ENCODE measurements around the gene ZNHIT6. TPM values are rescaled to one million over a fixed set of nuclear protein-coding genes. Genes with fewer than 3 reads are reported as not detected.

ZNHIT6 gene
- total RNA-seq, 8 experiments from 2014 or later: 17.4 to 31.0 (median 24.0) TPM

DNA sequence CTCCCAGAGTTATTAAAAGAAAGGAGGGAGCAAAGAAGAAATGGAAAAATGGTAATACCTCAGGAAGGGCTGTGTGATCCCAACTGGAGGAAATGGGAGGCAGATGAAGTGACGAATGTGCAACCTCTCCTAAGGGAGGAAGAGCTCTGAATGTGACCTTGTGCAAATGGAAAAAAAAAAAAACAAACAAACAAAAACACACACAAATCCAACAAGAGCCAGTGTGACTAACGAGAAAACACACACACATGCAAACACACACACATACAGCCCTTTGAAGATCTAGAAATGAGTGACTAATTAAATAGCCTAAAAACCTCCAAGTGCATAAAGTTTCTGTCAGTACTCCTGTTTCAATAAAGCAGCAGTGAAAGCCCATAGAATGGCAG lies 78.7 kb downstream of the ZNHIT6 start:
- WGBS, 10 experiments: 0 to 88% (median 58%) methylated on average over 1 to 2 of the region's 2 CpGs; no CpG with 5 or more reads in 1 of the 10 experiments
- H3K4me3 ChIP-seq: no peak overlapping the region
- no peak overlapping the region for H3K27ac ChIP-seq
- no peaks in the 10 kb centered on the region for H3K4me1 ChIP-seq (replicated peaks in 1 of 2)
- ATAC-seq (replicated peaks in 6 of 8): no peak
- in situ Hi-C loops (cut with MboI; ENCODE audit: low pct_unique_long_range_greater_than_20kb in 2 of 9, low sequenced_read_pairs in 9 of 9, unreplicated experiment in 9 of 9): no loop called here

DNA sequence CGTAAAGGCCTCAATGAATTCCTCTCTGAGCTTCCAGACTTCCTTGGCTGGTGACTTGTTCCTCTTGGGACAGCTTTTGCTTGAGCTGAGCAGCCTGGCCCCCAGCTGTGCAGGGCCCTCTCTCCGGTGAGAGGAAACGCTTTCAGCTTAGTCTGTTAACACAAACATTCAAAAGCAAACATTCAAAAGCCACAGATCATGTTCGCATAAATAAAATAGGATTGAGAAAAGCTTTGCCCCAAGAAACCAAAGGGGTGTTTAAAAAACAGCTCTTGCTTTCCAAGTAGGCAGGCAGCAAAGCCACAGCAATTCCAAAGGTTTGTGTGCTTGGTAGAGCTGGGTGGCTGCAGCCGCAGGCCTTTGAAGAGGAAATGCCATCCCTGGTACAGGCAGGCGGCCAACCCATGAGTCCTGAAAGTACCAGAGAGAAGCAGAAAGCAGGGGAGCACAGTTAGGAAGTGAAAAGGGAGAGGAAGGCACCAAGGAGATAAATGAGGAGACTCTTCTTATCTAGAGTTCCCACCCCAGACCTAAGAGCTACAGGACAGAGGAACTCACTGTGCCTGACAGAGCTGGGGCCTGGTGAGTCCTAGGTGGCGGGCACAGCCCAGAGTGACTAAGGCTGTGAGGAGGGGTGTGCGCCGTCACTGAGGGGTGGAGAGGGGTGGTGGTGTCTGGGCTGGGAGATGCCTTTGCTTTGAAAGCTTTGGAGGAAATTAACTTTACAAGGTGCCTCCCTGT lies 79.3 kb downstream of the ZNHIT6 start:
- 12 to 82% (median 68%) methylated on average over 2 to 9 of the region's 9 CpGs; no CpG with 5 or more reads in 1 of the 10 experiments for WGBS, 10 experiments
- Histone ChIP-seq H3K4me1 (replicated peaks in 1 of 2) (no peaks in the 10 kb centered on the region), H3K4me3 (no peak overlapping the region), H3K27ac (no peak overlapping the region)
- in situ Hi-C loops (cut with MboI; ENCODE audit: low pct_unique_long_range_greater_than_20kb in 2 of 9, low sequenced_read_pairs in 9 of 9, unreplicated experiment in 9 of 9): no loop called here
- peak in 6 of 8 experiments; percentile 35 to 98 (median 80) for ATAC-seq (replicated peaks in 6 of 8)

DNA sequence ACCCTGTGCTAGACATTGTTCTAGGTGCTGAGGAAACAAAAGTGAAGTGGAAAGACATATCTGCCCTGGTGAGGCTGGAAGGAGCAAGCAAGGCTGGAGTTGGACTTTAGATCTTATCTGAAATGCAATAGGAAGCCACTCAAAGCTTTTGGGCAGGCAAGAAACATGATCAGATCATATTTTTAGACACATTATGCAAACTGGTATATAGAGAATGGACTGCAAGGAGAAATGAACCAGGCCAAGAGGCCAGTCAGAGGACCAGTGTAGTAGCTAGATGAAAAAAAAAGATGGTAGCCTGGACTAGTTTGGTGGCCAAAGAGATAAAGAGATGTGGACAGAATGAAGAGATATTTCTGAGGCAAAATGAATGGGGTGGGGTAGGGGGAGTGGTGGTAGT lies 81.4 kb downstream of the ZNHIT6 start:
- H3K4me3 ChIP-seq: no peak overlapping the region

DNA sequence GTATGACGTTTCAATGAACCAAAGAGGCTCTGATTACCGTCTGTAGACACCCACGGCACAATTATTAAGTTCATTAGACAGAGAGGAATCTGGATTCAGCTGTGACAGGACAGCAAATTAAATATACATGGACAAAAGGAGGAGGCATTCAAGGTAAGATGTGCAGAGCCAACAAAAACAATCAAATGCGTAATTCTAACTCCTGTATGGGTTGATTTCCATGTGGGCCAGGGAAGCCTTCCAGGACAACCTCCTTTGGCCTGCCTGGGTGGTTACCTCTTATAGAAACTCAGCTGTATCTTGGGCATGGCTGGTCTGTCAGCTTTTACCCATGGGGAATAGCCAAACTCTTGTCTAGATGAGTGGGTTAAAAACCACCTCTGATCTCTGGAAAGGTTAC lies 83.9 kb downstream of the ZNHIT6 start:
- Histone ChIP-seq H3K27ac (no peak overlapping the region), H3K4me3 (no peak overlapping the region), H3K4me1 (replicated peaks in 1 of 2) (no peaks in the 10 kb centered on the region)
- 68 to 100% (median 87%) methylated on average over 1 to 4 of the region's 4 CpGs; no CpG with 5 or more reads in 1 of the 10 experiments for WGBS, 10 experiments
- ATAC-seq (replicated peaks in 6 of 8): no peak
- in situ Hi-C loops (cut with MboI; ENCODE audit: low pct_unique_long_range_greater_than_20kb in 2 of 9, low sequenced_read_pairs in 9 of 9, unreplicated experiment in 9 of 9): no loop called here

More for the DNA sequence above, 81.4 kb downstream of the ZNHIT6 start:
- ATAC-seq (replicated peaks in 6 of 8): no peak
- H3K4me1 ChIP-seq (replicated peaks in 1 of 2): no peaks in the 10 kb centered on the region
- in situ Hi-C loops (cut with MboI; ENCODE audit: low pct_unique_long_range_greater_than_20kb in 2 of 9, low sequenced_read_pairs in 9 of 9, unreplicated experiment in 9 of 9): no loop called here
- no peak overlapping the region for H3K27ac ChIP-seq

DNA sequence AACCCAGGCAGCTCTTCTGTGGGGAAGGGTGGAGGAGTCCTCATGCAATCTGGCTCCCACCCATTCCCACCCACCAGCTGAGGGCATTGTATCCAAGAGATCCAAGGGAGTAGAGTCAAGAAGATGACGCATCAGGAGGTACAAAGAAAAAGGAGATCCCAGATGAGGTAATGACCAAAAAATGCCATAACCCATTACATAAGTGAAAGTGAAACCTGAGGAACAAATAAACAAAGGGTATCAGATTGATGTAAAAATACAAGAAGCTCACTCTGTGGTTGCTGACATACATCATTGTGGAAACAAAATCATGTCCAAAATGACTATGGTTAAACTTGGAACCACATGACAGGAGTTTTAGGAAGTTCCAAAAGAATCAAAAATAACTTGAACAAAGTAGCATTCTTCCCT lies 85.2 kb downstream of the ZNHIT6 start:
- ATAC-seq (replicated peaks in 6 of 8): peak in 2 of 8 experiments; percentile 96 to 97
- WGBS, 10 experiments: 17 to 100% (median 80%) methylated on average over 1 of the region's 1 CpG; no CpG with 5 or more reads in 3 of the 10 experiments
- in situ Hi-C loops (cut with MboI; ENCODE audit: low pct_unique_long_range_greater_than_20kb in 2 of 9, low sequenced_read_pairs in 9 of 9, unreplicated experiment in 9 of 9): no loop called here
- no peak overlapping the region for H3K4me3 ChIP-seq
- H3K4me1 ChIP-seq (replicated peaks in 1 of 2): no peaks in the 10 kb centered on the region
- no peak overlapping the region for H3K27ac ChIP-seq

DNA sequence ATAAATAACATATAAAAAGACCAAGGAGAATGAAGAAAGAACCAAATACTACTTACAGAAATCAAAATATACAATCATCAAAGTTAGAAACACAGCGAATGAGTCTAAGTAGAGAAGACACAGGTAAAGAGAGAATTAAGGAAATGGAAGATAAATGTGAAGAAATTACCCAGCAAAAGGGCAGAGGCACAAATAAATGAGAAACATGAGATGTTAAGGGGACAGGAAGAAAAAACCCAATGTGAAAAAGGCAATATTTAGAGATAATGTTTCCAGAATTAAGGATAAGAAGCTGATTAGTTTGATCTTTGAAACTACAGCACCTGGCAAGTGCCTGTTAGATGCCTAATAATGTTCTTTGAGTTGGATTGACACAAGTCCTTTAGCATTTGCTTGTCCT lies 86.8 kb downstream of the ZNHIT6 start:
- Histone ChIP-seq H3K4me1 (replicated peaks in 1 of 2) (no peaks in the 10 kb centered on the region), H3K4me3 (no peak overlapping the region), H3K27ac (no peak overlapping the region)
- in situ Hi-C loops (cut with MboI; ENCODE audit: low pct_unique_long_range_greater_than_20kb in 2 of 9, low sequenced_read_pairs in 9 of 9, unreplicated experiment in 9 of 9): no loop called here
- WGBS, 10 experiments: 65 to 100% (median 94%) methylated on average over 1 of the region's 1 CpG; no CpG with 5 or more reads in 3 of the 10 experiments
- ATAC-seq (replicated peaks in 6 of 8): no peak

DNA sequence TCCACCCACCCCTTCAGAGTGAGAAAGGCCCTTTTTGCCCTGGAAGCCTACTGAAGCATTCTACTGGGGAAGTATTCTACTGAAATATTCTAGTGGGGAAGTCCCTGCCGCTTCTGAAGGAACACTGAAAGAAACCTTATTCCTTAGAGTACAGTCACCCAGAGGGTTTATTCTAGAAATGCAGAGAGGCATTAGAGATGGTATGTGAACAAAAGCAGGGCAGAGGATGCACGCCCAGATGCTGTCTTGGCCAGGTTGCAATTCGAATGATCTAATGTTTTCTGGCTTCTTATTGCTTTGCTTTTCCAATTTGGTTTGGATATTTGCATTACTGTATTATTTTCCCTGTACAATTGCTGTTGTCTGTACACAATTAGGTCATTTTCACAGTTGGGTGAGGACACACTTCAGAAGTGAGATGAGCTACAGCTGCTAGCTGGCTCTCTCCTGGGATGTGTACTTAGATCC lies 90.6 kb downstream of the ZNHIT6 start:
- no peak overlapping the region for H3K27ac ChIP-seq
- ATAC-seq (replicated peaks in 6 of 8): peak in 3 of 8 experiments; percentile 74 to 85 (median 74)
- WGBS, 10 experiments: 8 to 100% (median 85%) methylated on average over 1 to 3 of the region's 3 CpGs; no CpG with 5 or more reads in 1 of the 10 experiments

DNA sequence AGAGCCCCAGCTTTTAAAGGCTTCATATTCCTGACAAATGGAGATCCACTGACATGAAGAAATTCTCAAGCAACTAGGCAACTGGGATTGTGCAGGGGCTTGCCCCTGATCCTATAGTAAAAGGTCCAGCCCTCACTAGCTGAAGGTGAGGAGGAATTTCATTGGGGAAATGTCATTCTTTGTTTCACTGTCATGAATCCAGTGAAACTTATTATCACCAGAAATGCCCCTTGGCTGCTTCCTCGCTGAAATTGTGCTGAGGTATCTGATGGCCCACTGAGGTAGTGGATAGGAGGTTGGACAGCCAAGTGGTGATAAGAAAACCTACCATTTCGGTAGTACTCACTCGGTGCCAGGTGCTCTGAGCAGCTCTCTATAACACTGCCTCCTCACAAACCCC lies 91.5 kb downstream of the ZNHIT6 start:
- 67 to 100% (median 91%) methylated on average over 1 to 3 of the region's 3 CpGs; no CpG with 5 or more reads in 4 of the 10 experiments for WGBS, 10 experiments
- H3K27ac ChIP-seq: no peak overlapping the region
- in situ Hi-C loops (cut with MboI; ENCODE audit: low pct_unique_long_range_greater_than_20kb in 2 of 9, low sequenced_read_pairs in 9 of 9, unreplicated experiment in 9 of 9): no loop called here
- no peak overlapping the region for H3K4me3 ChIP-seq
- ATAC-seq (replicated peaks in 6 of 8): no peak
- no peaks in the 10 kb centered on the region for H3K4me1 ChIP-seq (replicated peaks in 1 of 2)

More for the DNA sequence above, 90.6 kb downstream of the ZNHIT6 start:
- Histone ChIP-seq H3K4me1 (replicated peaks in 1 of 2) (no peaks in the 10 kb centered on the region), H3K4me3 (no peak overlapping the region)
- in situ Hi-C loops (cut with MboI; ENCODE audit: low pct_unique_long_range_greater_than_20kb in 2 of 9, low sequenced_read_pairs in 9 of 9, unreplicated experiment in 9 of 9): no loop called here

DNA sequence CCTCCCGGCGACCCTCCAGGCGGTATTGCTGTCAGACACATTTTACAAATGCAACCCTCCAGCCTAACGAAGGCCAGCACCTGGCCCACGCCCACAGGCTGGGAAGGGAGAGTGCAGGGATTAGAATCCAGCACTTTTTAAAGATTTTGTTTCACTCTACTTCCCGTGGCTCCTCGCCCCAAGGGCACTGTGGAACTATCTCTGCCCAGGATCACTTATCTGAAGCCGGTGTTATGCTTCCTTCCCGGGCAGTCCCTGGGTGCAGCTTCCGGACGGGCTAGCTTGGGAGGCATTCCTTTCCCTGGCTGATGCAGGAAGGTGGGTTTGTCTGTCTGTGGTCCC lies 91.9 kb downstream of the ZNHIT6 start:
- no peak overlapping the region for H3K4me3 ChIP-seq
- in situ Hi-C loops (cut with MboI; ENCODE audit: low pct_unique_long_range_greater_than_20kb in 2 of 9, low sequenced_read_pairs in 9 of 9, unreplicated experiment in 9 of 9): no loop called here
- no peak overlapping the region for H3K27ac ChIP-seq
- no peak for ATAC-seq (replicated peaks in 6 of 8)
- WGBS, 10 experiments: 80 to 94% (median 88%) methylated on average over 1 to 8 of the region's 11 CpGs; no CpG with 5 or more reads in 4 of the 10 experiments
- H3K4me1 ChIP-seq (replicated peaks in 1 of 2): no peaks in the 10 kb centered on the region

DNA sequence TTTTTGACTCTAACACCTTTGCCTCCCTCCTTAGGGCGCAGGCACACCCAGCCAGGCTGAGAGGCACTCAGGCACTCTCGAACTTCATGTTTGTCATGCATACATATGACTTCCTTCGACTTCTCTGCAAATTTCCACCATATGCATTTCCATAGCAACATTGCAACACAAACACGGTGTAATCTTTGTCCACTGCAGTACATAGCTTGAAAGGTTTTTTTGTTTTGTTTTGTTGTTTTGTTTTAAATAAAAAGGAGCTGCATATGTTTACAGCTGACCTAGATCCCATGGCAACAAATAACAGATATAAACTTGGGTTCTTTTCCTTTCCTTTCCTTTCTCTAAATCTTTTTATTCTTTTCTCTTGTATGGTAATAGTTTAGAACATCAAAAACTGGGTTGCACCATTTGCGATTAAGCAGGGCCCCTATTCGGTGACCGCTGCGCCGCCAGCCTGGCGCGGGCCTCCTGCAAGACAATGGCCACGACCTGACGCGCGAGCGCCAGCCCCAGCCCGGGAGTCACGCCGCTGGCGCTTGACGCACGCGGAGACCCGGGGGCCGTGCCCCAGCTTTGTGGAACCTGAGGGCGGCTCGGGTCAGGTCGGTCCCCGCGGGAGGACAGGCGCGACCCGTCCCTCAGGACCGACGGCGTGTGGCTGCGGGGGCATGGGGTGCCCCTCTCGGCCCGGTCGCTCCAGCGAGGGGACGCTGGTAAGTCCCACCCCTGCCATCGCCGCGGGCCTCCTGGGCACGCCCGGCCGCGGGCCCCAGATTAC lies 92.5 kb downstream of the ZNHIT6 start:
- no peak overlapping the region for H3K4me3 ChIP-seq
- H3K27ac ChIP-seq: no peak overlapping the region
- 20 to 100% (median 83%) methylated on average over 1 to 26 of the region's 49 CpGs for WGBS, 10 experiments
- in situ Hi-C loops (cut with MboI; ENCODE audit: low pct_unique_long_range_greater_than_20kb in 2 of 9, low sequenced_read_pairs in 9 of 9, unreplicated experiment in 9 of 9): no loop called here
- peak in 1 of 8 experiments; percentile 53 for ATAC-seq (replicated peaks in 6 of 8)
- no peaks in the 10 kb centered on the region for H3K4me1 ChIP-seq (replicated peaks in 1 of 2)

DNA sequence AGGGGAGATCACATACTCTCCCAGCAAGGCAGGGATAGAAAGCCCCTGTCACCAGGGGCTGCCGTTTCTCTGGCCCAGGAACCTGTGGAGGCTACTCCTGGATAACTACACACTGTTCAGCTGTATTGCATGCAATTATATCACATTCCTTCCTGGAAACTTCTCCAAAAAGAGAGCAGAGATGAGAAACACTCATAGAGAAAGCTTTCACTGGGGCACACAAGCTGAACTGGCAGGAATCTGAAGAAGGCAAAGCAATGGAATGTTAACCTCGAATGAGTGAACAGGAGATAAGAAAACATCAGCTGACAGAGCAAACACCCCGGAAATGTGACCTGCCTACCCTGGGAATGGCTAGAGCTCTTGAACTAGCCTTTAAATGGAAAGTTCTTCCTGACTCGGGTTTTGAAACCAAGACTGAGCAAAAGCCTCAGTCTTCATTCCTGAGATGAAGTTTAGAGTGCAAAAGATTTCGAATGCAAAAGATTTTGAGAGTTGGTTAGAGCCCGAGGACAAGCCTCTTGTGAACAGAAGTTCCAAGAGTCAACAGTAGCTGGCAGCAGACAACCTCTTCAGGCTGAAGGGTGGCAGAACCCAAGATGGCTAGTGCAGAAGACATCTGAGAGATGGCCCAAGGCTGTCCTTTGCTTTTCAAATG lies 95.4 kb downstream of the ZNHIT6 start:
- in situ Hi-C loops (cut with MboI; ENCODE audit: low pct_unique_long_range_greater_than_20kb in 2 of 9, low sequenced_read_pairs in 9 of 9, unreplicated experiment in 9 of 9): no loop called here
- ATAC-seq (replicated peaks in 6 of 8): peak in 6 of 8 experiments; percentile 37 to 92 (median 49)
- Histone ChIP-seq H3K27ac (no peak overlapping the region), H3K4me1 (replicated peaks in 1 of 2) (no peaks in the 10 kb centered on the region), H3K4me3 (no peak overlapping the region)
- 12 to 69% (median 60%) methylated on average over 1 to 6 of the region's 6 CpGs; no CpG with 5 or more reads in 1 of the 10 experiments for WGBS, 10 experiments

DNA sequence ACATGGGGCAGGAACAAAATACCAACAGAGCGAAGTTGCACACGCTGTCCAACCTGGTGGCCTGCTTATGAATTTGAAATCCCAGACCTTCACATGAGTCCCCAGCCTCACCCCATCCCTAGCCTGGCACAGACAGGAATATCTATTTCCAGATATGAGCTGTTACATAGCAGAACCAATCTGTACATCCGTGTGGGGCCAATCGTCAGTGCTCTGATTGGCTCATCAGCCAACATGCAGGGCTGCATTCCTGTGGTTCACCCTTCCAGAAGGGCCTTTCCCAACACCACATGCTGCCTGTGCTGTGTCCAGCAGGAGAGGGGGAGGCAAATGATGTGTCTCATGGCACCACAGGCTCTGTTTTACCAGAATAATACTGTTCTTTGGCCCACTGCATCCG lies 96.4 kb downstream of the ZNHIT6 start:
- Histone ChIP-seq H3K27ac (no peak overlapping the region), H3K4me1 (replicated peaks in 1 of 2) (peaks cover 0 to 6% of the 10 kb centered on the region in 2 donors), H3K4me3 (no peak overlapping the region)
- ATAC-seq (replicated peaks in 6 of 8): peak in 3 of 8 experiments; percentile 66 to 85 (median 78)
- in situ Hi-C loops (cut with MboI; ENCODE audit: low pct_unique_long_range_greater_than_20kb in 2 of 9, low sequenced_read_pairs in 9 of 9, unreplicated experiment in 9 of 9): no loop called here
- 17 to 100% (median 63%) methylated on average over 1 to 5 of the region's 5 CpGs; no CpG with 5 or more reads in 1 of the 10 experiments for WGBS, 10 experiments

DNA sequence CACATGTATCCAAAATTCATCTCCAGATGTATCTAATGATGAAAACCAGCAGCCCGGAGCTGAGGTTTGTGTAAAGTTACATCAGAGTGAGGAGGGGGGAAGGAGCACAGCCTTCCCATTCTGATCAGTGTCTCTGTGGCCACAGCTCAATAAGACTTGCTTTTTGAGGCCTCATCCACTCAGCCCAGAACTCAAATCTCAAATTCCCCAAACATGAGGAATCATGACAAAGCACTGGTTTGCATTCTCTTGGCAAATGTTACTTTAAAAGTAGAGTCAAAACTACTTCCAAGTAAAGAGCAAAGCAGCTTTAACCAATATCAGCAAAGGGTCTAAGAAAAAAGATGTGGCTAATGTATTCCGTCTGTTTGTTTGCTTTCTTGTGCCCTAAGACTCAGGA lies 96.8 kb downstream of the ZNHIT6 start:
- no peak overlapping the region for H3K4me3 ChIP-seq
- H3K27ac ChIP-seq: no peak overlapping the region
- peaks cover 0 to 8% of the 10 kb centered on the region in 2 donors for H3K4me1 ChIP-seq (replicated peaks in 1 of 2)
- 6 to 95% (median 80%) methylated on average over 1 to 2 of the region's 2 CpGs; no CpG with 5 or more reads in 3 of the 10 experiments for WGBS, 10 experiments
- no peak for ATAC-seq (replicated peaks in 6 of 8)
- in situ Hi-C loops (cut with MboI; ENCODE audit: low pct_unique_long_range_greater_than_20kb in 2 of 9, low sequenced_read_pairs in 9 of 9, unreplicated experiment in 9 of 9): no loop called here

All from motor neuron (in vitro differentiated cells).